Neural cell (in vitro differentiated cells): ENCODE results near the gene NELL2.

ENCODE experiments used
- CTCF ChIP-seq: fragments of 450-650 bp; IDR thresholded peaks from 2 replicates; pipeline ENCODE4 v1.5.1; 2014; ENCODE audit warnings: antibody characterized with exemption, mild to moderate bottlenecking, moderate library complexity; ENCODE audit not compliant: poor library complexity, severe bottlenecking
- EP300 ChIP-seq: fragments of 450-650 bp; conservative IDR thresholded peaks from 2 replicates; pipeline ENCODE4 v1.6.1; 2014; ENCODE audit warnings: antibody characterized with exemption, mild to moderate bottlenecking, moderate library complexity; ENCODE audit not compliant: poor library complexity, severe bottlenecking
- RAD21 ChIP-seq: fragments of 450-650 bp; conservative IDR thresholded peaks from 2 replicates; pipeline ENCODE4 v1.6.1; 2014; ENCODE audit warnings: antibody characterized with exemption, mild to moderate bottlenecking, moderate library complexity
- REST ChIP-seq: IDR thresholded peaks from 2 replicates; pipeline ENCODE4 v1.6.1; 2012; ENCODE audit warnings: borderline replicate concordance
- TAF1 ChIP-seq: IDR thresholded peaks from 2 replicates; pipeline ENCODE4 v1.6.1; 2012; ENCODE audit warnings: low read depth

- TF ChIP-seq EP300 = no peak
- TF ChIP-seq CTCF = no peak
- TF ChIP-seq REST = no peak
- TF ChIP-seq RAD21 = no peak
- TF ChIP-seq TAF1 = no peak
Measured at GRCh38 chr12:44465139-44465538, 411.0 kb downstream of the NELL2 start.
